CD4-positive, alpha-beta T cell treated with Interleukin-15 for 4 hours (primary cell): ENCODE data around the gene SKP1.

Experiments used
- DNase-seq: peaks from one replicate; pipeline ENCODE4 v3.0.0-alpha.2; 2020; ENCODE audit warnings: low spot score

SKP1 gene

GRCh38 chr5:134130239-134130945 is 46.4 kb downstream of the SKP1 start:
- DNase-seq = no peak

GRCh38 chr5:134129411-134130238 is 47.1 kb downstream of the SKP1 start:
- DNase-seq = peak; percentile 42

- DNase-seq = no peak
Measured at GRCh38 chr5:134128648-134128995, 48.1 kb downstream of the SKP1 start.

GRCh38 chr5:134127988-134128647 is 48.6 kb downstream of the SKP1 start:
- DNase-seq = no peak

- peak; percentile 53 for DNase-seq
Measured at GRCh38 chr5:134127376-134127861, 49.3 kb downstream of the SKP1 start.

GRCh38 chr5:134125039-134126015 is 51.4 kb downstream of the SKP1 start:
- DNase-seq = no peak

- DNase-seq = peak; percentile 43
Measured at GRCh38 chr5:134124289-134125038, 52.3 kb downstream of the SKP1 start.

GRCh38 chr5:134123360-134123759 is 53.4 kb downstream of the SKP1 start:
- DNase-seq = no peak

- DNase-seq = peak; percentile 69
Measured at GRCh38 chr5:134122530-134122929, 54.2 kb downstream of the SKP1 start.

GRCh38 chr5:134120386-134121138 is 56.2 kb downstream of the SKP1 start:
- no peak for DNase-seq

GRCh38 chr5:134119720-134120119 is 57.0 kb downstream of the SKP1 start:
- no peak for DNase-seq

- DNase-seq = no peak
Measured at GRCh38 chr5:134118212-134118835, 58.4 kb downstream of the SKP1 start.

GRCh38 chr5:134116789-134117761 is 59.7 kb downstream of the SKP1 start:
- DNase-seq = no peak

GRCh38 chr5:134116286-134116685 is 60.5 kb downstream of the SKP1 start:
- no peak for DNase-seq

GRCh38 chr5:134115806-134116175 is 61.0 kb downstream of the SKP1 start:
- DNase-seq = no peak

- peak; percentile 86 for DNase-seq
Measured at GRCh38 chr5:134114886-134115805, 61.6 kb downstream of the SKP1 start.
